HCT116 (cell line): ENCODE data around the gene CHST4. TPM values are rescaled to one million over a fixed set of nuclear protein-coding genes. Genes with fewer than 3 reads are reported as not detected.
A peak's percentile ranks its signal among the peaks of the same experiment; 100 is the strongest.

Experiments used
- ATAC-seq: fragments of 200-7000 bp; cut with Tn5 transposase; 2 replicates; pipeline ENCODE4 v1.9.1; 2020; ENCODE audit warnings: mild to moderate bottlenecking, moderate library complexity
- Bru-seq: library from RNA; stranded (reverse); fragments of 400-500 nt; gene quantifications from one replicate; lab custom pipeline; 2021; lab: Mats Ljungman, UMichigan
- BruChase-seq, 2 experiments: library from RNA; stranded (reverse); fragments of 400-500 nt; gene quantifications; one replicate each; lab custom pipeline; 2021; lab: Mats Ljungman, UMichigan
- BruUV-seq: library from RNA; stranded (reverse); fragments of 400-500 nt; replicated peaks from 2 replicates; lab custom pipeline; 2021; lab: Mats Ljungman, UMichigan
- CTCF ChIA-PET: fragments of 300-600 bp; sonication (Branson Sonifier 250); formaldehyde crosslinking; loops from one replicate; lab custom pipeline; 2021; ENCODE audit warnings: antibody characterized with exemption; lab: Charles Lee
- POLR2A ChIA-PET: fragments of 300-600, 350-600 bp; sonication (Branson Sonifier 250); formaldehyde crosslinking; loops from one replicate; lab custom pipeline; 2021; ENCODE audit warnings: antibody characterized with exemption; lab: Charles Lee
- RAD21 ChIA-PET, 2 experiments: fragments of 300-600 bp; sonication (Branson Sonifier 250); formaldehyde crosslinking; loops; one replicate each; lab custom pipeline; 2023; ENCODE audit warnings: low total read pairs in 2 of 2; ENCODE audit not compliant: uncharacterized antibody in 2 of 2, unreplicated experiment in 2 of 2, low non-redundant PET in 1 of 2; lab: Charles Lee
- DNase-seq: peaks from one replicate; pipeline ENCODE4 v3.0.0-alpha.2; 2010; ENCODE audit warnings: low read depth, low spot score
- H2AFZ ChIP-seq: fragments of 200-600 bp; shearing (Covaris generic), sonication (generic); 2 replicates; pipeline ENCODE4 v1.6.1; 2017; ENCODE audit warnings: low read depth, mixed run types, mixed read lengths, antibody characterized with exemption, low read length; ENCODE audit not compliant: poor library complexity, severe bottlenecking
- H3K27ac ChIP-seq: 2 replicates; pipeline ENCODE4 v1.5.1; 2012; ENCODE audit warnings: low read depth, low read length
- H3K27me3 ChIP-seq: fragments of 200-600 bp; sonication (generic); 2 replicates; pipeline ENCODE4 v1.6.1; 2016; ENCODE audit warnings: mixed run types, low read length, mixed read lengths; ENCODE audit not compliant: insufficient read depth
- H3K36me3 ChIP-seq, 2 experiments: fragments of 200-500 bp in 1 of 2; fragments of 200-600 bp in 1 of 2; sonication (Bioruptor generic) in 1 of 2; sonication (generic) in 1 of 2; 2 replicates each; pipeline versions ENCODE4 v1.5.1 to v1.6.1; 2014 to 2016; ENCODE audit warnings: low read length in 2 of 2, inconsistent platforms in 1 of 2, mixed read lengths in 1 of 2, mixed run types in 1 of 2; ENCODE audit not compliant: insufficient read depth in 2 of 2, control insufficient read depth in 1 of 2
- H3K4me1 ChIP-seq, 2 experiments: fragments of 200-600 bp in 1 of 2; sonication (generic) in 1 of 2; 2 replicates each; pipeline versions ENCODE4 v1.5.1 to v1.6.1; 2012 to 2017; ENCODE audit warnings: low read length in 2 of 2, inconsistent platforms in 1 of 2, mild to moderate bottlenecking in 1 of 2, mixed read lengths in 1 of 2, mixed run types in 1 of 2, moderate library complexity in 1 of 2; ENCODE audit not compliant: insufficient read depth in 2 of 2, control insufficient read depth in 1 of 2
- H3K4me2 ChIP-seq: fragments of 200-600 bp; sonication (generic); 2 replicates; pipeline ENCODE4 v1.6.1; 2017; ENCODE audit warnings: mixed run types, low read length, mixed read lengths
- H3K4me3 ChIP-seq, 2 experiments: fragments of 200-600 bp in 1 of 2; sonication (generic) in 1 of 2; replicated peaks in 1 of 2; 2 replicates each; pipeline ENCODE4 v1.5.1; 2011 to 2016; ENCODE audit warnings: low read length in 2 of 2, control low read depth in 1 of 2, low read depth in 1 of 2, mild to moderate bottlenecking in 1 of 2, mixed read lengths in 1 of 2, mixed run types in 1 of 2
- H3K79me2 ChIP-seq: fragments of 200-600 bp; sonication (generic); 2 replicates; pipeline ENCODE4 v1.6.1; 2017; ENCODE audit warnings: mild to moderate bottlenecking, mixed run types, low read length, moderate library complexity, mixed read lengths; ENCODE audit not compliant: insufficient read depth
- H3K9ac ChIP-seq: fragments of 200-600 bp; sonication (generic); 2 replicates; pipeline ENCODE4 v1.6.1; 2016; ENCODE audit warnings: low read length, mixed read lengths
- H3K9me2 ChIP-seq: fragments of 200-600 bp; sonication (generic), shearing (Covaris generic); 2 replicates; pipeline ENCODE4 v1.6.1; 2017; ENCODE audit warnings: mixed run types, mild to moderate bottlenecking, moderate library complexity; ENCODE audit not compliant: insufficient read depth
- H3K9me3 ChIP-seq, 2 experiments: fragments of 200-500 bp in 1 of 2; fragments of 200-600 bp in 1 of 2; sonication (Bioruptor generic) in 1 of 2; sonication (generic) in 1 of 2; 2 replicates each; pipeline ENCODE4 v1.6.1; 2014 to 2017; ENCODE audit warnings: low read length in 2 of 2, mixed read lengths in 2 of 2, inconsistent platforms in 1 of 2, low read depth in 1 of 2, mild to moderate bottlenecking in 1 of 2, mixed run types in 1 of 2, moderate library complexity in 1 of 2; ENCODE audit not compliant: control insufficient read depth in 1 of 2, insufficient read depth in 1 of 2
- H4K20me1 ChIP-seq: fragments of 200-600 bp; sonication (generic), shearing (Covaris generic); 2 replicates; pipeline ENCODE4 v1.6.1; 2017; ENCODE audit warnings: mixed run types, mild to moderate bottlenecking, moderate library complexity; ENCODE audit not compliant: insufficient read depth
- CEBPB ChIP-seq: IDR thresholded peaks from 2 replicates; pipeline ENCODE4 v1.6.1; 2012; ENCODE audit warnings: low read depth
- EGR1 ChIP-seq: IDR thresholded peaks from 2 replicates; pipeline ENCODE4 v1.6.1; 2012; ENCODE audit warnings: low read depth
- ELF1 ChIP-seq: IDR thresholded peaks from 2 replicates; pipeline ENCODE4 v1.6.1; 2012; ENCODE audit warnings: low read depth, borderline replicate concordance
- EZH2phosphoT487 ChIP-seq: fragments of 200-600 bp; IDR thresholded peaks from 2 replicates; pipeline ENCODE4 v1.6.1; 2018; ENCODE audit warnings: antibody characterized with exemption, borderline replicate concordance
- FOSL1 ChIP-seq: IDR thresholded peaks from 2 replicates; pipeline ENCODE4 v1.6.1; 2012; ENCODE audit warnings: low read depth
- JUND ChIP-seq: IDR thresholded peaks from 2 replicates; pipeline ENCODE4 v1.6.1; 2012
- POLR2A ChIP-seq: IDR thresholded peaks from 2 replicates; pipeline ENCODE4 v1.7.0; 2011; ENCODE audit warnings: borderline replicate concordance; ENCODE audit not compliant: insufficient read depth, insufficient read length; ENCODE audit errors: extremely low read depth
- ZNF274 ChIP-seq: fragments of 200-500 bp; sonication (Bioruptor generic); IDR thresholded peaks from 2 replicates; pipeline ENCODE4 v1.6.1; 2014; ENCODE audit warnings: mild to moderate bottlenecking, low read depth, low read length, inconsistent platforms
- intact Hi-C: fragments of 100-400 bp; cut with micrococcal nuclease; formaldehyde crosslinking; loops from 2 replicates; pipeline ENCODE4 v1.10.0; 2022
- long read RNA-seq: library from polyadenylated mRNA; unstranded; transcript quantifications from one replicate; pipeline ENCODE4 v2.0.0, GENCODE V29; 2021; ENCODE audit not compliant: unreplicated experiment
- polyA plus RNA-seq: library from polyadenylated mRNA; unstranded; fragments of >200 nt; gene quantifications from 2 replicates; pipeline ENCODE4 v1.2.1, GENCODE V29; 2012; ENCODE audit warnings: missing spikeins
- total RNA-seq: library from RNA; stranded (reverse); gene quantifications from one replicate; pipeline ENCODE4 v1.2.1, GENCODE V29; 2021; ENCODE audit not compliant: unreplicated experiment
- TF ChIP-seq, protein P1 (sequence below): IDR thresholded peaks from 2 replicates; pipeline ENCODE4 v1.6.1; 2012
- TF ChIP-seq, protein P2 (sequence below): IDR thresholded peaks from 2 replicates; pipeline ENCODE4 v1.6.1; 2012; ENCODE audit warnings: low read depth
- TF ChIP-seq, protein P3 (sequence below): IDR thresholded peaks from 2 replicates; pipeline ENCODE4 v1.6.1; 2011; ENCODE audit warnings: mild to moderate bottlenecking, low read length, moderate library complexity; ENCODE audit not compliant: insufficient replicate concordance; ENCODE audit errors: extremely low read depth

CHST4 gene
- total RNA-seq, result 0.59 TPM
- polyA plus RNA-seq, result 1.0 TPM in 2 replicates
- percentile 22 among the genes with signal in this experiment for Bru-seq, nascent RNA
- percentile 13 among the genes with signal in this experiment for BruChase-seq, experiment 1, labeled RNA remaining after a 6-hour chase
- BruChase-seq, experiment 2, labeled RNA remaining after a 2-hour chase, result percentile 20 among the genes with signal in this experiment
- long read RNA-seq, partial matches to known transcripts, result 0 of 1 reads
- long read RNA-seq, other reads (novel, unspliced or antisense), result 0 of 1 reads

DNA sequence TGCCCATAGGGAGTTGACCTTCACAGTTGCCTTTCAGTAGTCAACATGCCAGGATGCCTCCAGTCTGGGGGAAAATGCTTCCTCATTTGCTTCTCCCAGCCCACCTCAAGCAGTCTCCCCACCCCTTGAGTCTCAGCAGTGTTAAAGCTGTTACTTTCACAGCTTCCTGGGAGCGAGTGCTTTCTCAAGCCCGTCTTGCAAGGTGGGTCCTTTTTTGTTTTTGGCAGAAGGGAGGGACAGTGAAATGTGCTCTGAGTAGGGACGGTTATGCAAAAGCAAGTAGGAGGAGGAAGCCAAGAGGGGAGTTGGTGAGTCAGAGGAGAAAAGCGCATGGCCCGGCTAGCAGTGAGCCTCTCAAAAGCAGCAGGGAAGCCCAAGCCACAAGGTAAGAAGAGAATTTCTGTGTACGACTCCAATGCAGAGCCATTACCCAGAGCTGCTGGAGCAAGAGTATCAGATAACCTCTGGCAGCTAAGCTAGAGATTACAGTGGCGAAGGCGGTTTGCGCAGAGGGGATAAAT lies at the start of gene CHST4:
TSS of gene CHST4 (plus strand) at position 316 of the 521 bp plus-strand sequence. CDS start 10,252 bp downstream, outside the sequence.
- DNase-seq, result no peak
- ChIA-PET POLR2A (no interaction called here), CTCF (interaction anchor here (1.0 to 1.8 kb wide), 5 partner anchors 12 to 26 kb away, joined by 3 to 5 read pairs (median 3); no protein-coding TSS in a partner anchor), RAD21 (no interaction called here)
- Histone ChIP-seq H3K9me3 (no peaks in the 10 kb centered on the region), H2AFZ (peak within 1 kb of the TSS; percentile 72), H3K4me1 (peaks cover 0 to 19% of the 10 kb centered on the region in 2 experiments; a peak in 2 of 4 replicates), H3K27me3 (no peaks in the 10 kb centered on the region), H3K9me2 (no peaks in the 10 kb centered on the region), H3K4me3 (peak within 1 kb of the TSS in 1 of 2 experiments; percentile 39; a peak in 2 of 4 replicates), H4K20me1 (no peaks in the 10 kb centered on the region), H3K36me3 (no peaks in the 10 kb centered on the region), H3K27ac (0 out of 2 replicates have a peak within 1 kb of the TSS, but pooled peaks have one; percentile 6), H3K9ac (peak within 1 kb of the TSS; percentile 49), H3K4me2 (peak within 1 kb of the TSS; percentile 64), H3K79me2 (no peaks in the 10 kb centered on the region)
- intact Hi-C loops, result no loop called here
- TF ChIP-seq, protein P1, sequence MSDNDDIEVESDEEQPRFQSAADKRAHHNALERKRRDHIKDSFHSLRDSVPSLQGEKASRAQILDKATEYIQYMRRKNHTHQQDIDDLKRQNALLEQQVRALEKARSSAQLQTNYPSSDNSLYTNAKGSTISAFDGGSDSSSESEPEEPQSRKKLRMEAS, result peak; percentile 42; the same call in 1 of the 2 replicates
- TF ChIP-seq FOSL1 (peak; percentile 38), JUND (0 out of 2 replicates have a peak, but pooled peaks have one; percentile 33), POLR2A (no peak)
- no TSS peak for BruUV-seq
- ATAC-seq, result peak; percentile 89

DNA sequence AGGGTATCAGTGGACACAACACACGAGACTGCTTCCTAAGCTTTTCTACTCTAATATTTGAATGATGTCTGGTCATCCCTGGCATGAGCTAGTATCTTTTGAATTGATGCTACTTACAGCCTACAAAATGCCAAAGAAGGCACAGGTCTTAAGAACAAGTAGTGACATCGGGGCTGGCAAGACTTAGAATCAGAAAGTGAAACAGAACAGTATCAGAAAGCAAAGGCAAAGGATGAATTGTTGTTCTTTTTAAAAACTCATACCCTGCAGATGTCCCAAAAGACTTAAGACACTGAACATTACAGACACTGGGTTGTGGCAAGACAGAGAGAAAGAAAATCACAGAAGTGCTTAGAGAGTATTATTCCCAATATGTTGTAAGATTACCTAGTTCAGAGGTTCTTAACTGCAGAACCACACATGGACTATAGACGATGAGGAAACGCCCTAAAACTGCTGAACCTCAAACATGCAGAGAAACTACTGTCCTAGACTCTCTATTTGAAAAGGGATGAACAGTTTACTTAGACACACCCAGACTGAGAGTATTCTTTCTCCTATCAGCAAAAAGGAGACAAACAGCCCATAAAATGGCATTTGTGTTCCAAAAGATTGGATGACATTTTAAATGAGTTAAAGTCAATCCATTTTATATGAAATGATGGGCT lies 49.6 kb upstream of the CHST4 start:
- H3K4me1 ChIP-seq, result peaks cover 16 to 39% of the 10 kb centered on the region in 2 experiments; a peak in 3 of 4 replicates
- H3K9ac ChIP-seq, result no peak overlapping the region
- no peak overlapping the region for H3K27ac ChIP-seq
- H3K9me2 ChIP-seq, result no peaks in the 10 kb centered on the region; the same call in 1 of the 2 replicates
- H3K9me3 ChIP-seq, result no peaks in the 10 kb centered on the region
- H3K79me2 ChIP-seq, result no peaks in the 10 kb centered on the region
- no peak overlapping the region for H3K4me2 ChIP-seq
- H4K20me1 ChIP-seq, result no peaks in the 10 kb centered on the region
- DNase-seq (no peak), ATAC-seq (no peak)
- CTCF ChIA-PET, result no interaction called here
- RAD21 ChIA-PET, result no interaction called here
- no TSS peak for BruUV-seq
- H2AFZ ChIP-seq, result no peak overlapping the region
- peaks cover 10 to 11% of the 10 kb centered on the region in 2 experiments; a peak in 2 of 4 replicates for H3K36me3 ChIP-seq
- no peak overlapping the region for H3K4me3 ChIP-seq
- POLR2A ChIA-PET, result no interaction called here
- no peaks in the 10 kb centered on the region for H3K27me3 ChIP-seq
- intact Hi-C loops, result no loop called here
- TF ChIP-seq POLR2A, result no peak
- no peak for TF ChIP-seq FOSL1
- TF ChIP-seq, protein P2, sequence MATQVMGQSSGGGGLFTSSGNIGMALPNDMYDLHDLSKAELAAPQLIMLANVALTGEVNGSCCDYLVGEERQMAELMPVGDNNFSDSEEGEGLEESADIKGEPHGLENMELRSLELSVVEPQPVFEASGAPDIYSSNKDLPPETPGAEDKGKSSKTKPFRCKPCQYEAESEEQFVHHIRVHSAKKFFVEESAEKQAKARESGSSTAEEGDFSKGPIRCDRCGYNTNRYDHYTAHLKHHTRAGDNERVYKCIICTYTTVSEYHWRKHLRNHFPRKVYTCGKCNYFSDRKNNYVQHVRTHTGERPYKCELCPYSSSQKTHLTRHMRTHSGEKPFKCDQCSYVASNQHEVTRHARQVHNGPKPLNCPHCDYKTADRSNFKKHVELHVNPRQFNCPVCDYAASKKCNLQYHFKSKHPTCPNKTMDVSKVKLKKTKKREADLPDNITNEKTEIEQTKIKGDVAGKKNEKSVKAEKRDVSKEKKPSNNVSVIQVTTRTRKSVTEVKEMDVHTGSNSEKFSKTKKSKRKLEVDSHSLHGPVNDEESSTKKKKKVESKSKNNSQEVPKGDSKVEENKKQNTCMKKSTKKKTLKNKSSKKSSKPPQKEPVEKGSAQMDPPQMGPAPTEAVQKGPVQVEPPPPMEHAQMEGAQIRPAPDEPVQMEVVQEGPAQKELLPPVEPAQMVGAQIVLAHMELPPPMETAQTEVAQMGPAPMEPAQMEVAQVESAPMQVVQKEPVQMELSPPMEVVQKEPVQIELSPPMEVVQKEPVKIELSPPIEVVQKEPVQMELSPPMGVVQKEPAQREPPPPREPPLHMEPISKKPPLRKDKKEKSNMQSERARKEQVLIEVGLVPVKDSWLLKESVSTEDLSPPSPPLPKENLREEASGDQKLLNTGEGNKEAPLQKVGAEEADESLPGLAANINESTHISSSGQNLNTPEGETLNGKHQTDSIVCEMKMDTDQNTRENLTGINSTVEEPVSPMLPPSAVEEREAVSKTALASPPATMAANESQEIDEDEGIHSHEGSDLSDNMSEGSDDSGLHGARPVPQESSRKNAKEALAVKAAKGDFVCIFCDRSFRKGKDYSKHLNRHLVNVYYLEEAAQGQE, result no peak
- TF ChIP-seq, protein P3, sequence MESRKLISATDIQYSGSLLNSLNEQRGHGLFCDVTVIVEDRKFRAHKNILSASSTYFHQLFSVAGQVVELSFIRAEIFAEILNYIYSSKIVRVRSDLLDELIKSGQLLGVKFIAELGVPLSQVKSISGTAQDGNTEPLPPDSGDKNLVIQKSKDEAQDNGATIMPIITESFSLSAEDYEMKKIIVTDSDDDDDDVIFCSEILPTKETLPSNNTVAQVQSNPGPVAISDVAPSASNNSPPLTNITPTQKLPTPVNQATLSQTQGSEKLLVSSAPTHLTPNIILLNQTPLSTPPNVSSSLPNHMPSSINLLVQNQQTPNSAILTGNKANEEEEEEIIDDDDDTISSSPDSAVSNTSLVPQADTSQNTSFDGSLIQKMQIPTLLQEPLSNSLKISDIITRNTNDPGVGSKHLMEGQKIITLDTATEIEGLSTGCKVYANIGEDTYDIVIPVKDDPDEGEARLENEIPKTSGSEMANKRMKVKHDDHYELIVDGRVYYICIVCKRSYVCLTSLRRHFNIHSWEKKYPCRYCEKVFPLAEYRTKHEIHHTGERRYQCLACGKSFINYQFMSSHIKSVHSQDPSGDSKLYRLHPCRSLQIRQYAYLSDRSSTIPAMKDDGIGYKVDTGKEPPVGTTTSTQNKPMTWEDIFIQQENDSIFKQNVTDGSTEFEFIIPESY, result no peak
- TF ChIP-seq EZH2phosphoT487, result no peak
- TF ChIP-seq ZNF274, result no peak
- TF ChIP-seq ELF1, result no peak
- no peak for TF ChIP-seq CEBPB
- TF ChIP-seq EGR1, result no peak
